GM21381 (cell line): ENCODE measurements around the gene CUBN.
"Not testable (repeated sequence)": the region's sequence is repeated elsewhere in the genome, so short reads cannot be mapped to it uniquely, and the experiment has no call there.

Experiments used
- ATAC-seq: cut with Tn5 transposase; IDR thresholded peaks from one replicate; pipeline ENCODE4 v1.9.1; 2021; ENCODE audit warnings: mild to moderate bottlenecking, moderate library complexity; ENCODE audit not compliant: unreplicated experiment

Gene CUBN

DNA sequence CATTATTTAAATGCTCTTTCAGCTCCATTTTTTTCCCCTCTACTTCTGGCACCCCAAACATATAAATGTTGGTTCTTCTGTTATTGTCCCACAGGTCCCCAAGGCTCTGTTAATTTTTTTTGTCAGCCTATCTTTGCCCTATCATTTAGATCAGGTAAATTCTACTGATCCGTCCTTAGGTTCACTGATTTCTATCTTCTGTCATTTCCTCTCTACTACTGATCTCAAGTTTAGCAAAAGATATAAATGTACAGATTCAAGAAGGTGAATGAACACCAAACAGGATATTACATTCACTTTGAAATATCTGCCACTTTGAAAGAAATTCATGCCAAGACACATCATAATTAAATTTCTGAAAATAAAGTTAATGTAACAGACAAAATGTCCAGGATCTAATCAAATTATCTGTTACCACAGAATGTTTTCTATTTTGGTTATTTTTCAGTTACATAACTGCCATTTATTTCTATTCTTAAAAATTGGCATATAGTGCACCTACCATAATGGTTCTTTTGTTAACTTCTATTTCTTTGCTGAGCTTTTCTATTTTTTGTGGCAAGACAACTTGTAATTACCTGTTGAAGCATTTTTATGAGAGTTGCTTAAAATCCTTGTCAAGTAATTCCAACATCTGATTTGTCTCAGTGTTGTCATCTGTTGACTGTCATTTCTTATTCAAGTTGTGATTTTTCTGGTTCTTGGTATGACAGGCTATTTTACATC lies 12.1 kb upstream of the CUBN start:
- no peak for ATAC-seq

DNA sequence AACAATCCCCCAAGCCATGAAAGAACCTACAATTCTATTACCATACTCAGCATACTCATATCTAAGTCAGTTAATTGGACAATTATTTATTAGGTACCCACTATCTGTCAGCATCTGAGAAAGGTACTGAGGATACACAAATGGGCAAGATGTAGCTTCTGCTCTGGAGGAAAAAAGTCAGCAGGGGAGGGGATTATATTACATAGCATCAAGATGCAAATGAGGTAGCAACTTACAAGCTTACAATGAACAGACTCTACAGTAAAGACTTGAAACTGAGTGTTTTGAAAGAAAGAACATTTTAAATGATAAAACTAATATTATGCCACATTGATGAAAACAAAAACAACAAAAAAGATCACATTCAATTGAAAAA lies 10.8 kb upstream of the CUBN start:
- no peak for ATAC-seq

DNA sequence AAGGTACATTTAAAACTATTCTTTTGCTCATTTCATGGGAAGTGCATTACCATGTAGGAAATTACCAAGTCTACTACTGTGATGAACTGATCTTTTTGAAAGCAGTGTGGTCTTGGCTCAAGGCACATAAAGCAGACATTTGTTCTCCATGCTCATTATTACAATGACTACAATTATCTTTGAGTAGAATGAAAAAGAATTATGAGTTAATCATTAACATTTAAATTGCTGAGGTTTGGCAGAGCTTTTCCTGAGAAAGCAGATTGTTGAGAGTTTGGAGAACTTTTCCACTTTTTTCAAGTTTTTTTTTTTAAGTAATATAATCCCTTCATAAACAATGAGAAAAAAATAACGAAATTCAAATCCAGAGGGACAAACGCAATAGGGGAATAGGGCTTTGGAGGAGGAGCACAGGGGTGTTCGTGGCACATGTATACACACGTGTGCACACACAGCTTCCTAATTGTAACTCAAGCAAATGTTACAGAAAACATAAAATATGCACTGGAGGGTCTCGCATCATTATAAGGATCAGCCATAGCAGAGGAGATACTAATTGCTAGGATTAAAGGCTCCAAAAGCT lies 8.9 kb upstream of the CUBN start:
- ATAC-seq = no peak

DNA sequence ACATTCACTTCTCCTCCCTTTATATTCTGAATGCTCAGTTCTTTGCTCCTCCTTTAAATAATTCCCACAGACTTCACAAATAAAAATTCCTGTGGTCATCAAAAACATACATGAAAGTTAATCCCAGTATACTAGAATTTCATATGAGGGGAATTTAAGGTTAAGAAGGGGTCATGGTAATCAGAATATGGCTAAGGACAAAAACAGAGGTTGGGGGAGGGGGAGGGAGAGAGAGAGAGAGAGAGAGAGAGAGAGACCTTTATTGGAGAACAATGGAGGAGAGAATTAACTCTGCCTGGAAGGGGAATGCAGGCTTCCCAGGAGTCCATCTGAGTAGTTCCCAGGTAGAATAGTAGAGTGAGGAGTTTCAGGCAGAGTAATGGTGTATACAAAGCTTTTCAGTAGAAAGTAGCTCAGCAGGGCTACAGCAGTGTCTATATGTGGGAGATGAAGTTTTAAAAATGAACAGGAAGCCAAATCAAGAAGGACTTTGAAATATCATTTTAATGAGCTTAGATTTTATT lies 5.2 kb upstream of the CUBN start:
- ATAC-seq = no peak

DNA sequence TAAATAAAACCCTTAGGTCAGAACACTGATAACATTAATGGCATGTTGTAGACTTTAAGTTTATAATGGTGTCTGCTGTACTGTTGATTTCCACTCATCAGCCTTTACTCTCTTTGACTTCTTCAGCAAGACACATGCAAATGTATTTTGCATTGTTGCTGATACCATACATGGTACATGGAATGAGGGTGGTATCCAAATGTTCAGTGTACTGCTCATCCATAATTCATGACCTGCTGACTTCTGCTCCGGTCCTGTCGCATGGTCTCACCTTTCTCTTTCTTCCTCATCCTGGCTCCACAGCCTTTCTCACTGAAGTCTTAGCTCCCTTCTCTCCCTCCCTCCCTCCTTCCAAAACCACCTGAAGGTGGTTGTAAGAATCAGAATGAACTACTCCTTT lies 4.7 kb upstream of the CUBN start:
- ATAC-seq = no peak

DNA sequence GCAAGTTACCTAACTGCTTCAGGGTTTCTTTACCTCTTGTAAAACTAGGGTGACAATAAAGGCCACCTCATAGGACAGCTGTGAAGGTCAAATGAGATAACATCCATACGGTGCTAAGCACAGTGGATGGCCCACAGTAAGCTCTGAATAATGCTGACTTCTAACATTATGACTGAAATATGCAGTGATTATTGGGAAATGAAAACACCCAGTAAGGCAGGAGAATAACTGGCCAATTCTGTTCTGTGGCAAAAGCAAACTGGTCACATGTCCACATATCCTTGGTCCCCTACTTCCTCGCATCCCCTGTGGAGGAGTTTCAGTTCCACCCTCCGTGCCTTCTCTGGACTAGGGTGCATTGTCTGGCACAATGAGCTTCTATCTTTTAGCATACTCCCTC lies 1.4 kb downstream of the CUBN start:
- ATAC-seq = no peak

DNA sequence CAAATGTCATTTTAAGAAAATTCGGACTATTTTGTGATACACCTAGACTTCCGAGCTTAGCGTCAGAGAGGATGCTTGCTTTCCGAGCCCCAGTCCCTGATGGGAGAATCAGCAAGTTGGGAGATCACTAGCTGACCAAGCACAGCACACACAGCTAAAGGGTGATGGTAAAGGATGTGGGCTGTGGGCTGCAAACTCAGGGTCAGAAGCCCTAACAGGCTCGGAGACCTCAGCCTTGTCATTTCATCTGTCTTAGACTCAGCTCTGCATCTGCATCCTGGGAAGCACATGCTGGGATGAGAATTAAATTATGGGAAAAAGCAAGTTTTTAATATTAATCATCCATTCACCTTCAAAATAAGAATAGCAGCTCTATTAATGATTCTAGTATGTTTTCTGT lies 3.3 kb downstream of the CUBN start:
- no peak for ATAC-seq

DNA sequence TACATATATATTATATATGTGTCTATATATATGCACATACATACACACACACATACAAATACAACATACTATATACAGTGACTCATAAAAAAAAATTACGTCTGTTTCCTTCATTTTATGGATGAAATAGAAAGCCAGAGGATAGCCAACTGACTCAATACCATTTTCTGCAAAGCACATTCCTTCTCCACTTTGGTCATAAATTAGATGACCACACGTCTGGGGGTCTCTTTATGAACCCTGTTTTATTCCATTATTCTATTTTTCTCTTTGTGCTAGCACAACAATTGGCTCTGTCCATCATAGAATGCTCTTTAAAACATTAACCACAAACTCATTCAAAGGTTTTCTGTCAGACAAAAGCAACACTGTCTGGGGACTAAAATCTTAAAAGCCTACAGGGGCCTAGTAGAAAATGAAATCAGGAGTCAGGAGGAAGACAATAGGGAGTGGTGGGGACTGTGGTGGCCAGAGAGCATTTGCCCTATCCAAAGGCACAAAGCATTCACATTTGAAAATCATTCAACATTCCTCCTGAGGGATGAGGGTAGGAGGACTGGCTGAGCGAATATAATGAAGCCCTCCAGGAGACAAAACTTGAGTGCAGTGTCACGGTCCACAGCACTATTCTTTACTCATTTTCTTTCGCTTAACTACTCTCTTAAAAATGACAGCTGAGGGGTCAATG lies 4.3 kb downstream of the CUBN start:
- no peak for ATAC-seq

DNA sequence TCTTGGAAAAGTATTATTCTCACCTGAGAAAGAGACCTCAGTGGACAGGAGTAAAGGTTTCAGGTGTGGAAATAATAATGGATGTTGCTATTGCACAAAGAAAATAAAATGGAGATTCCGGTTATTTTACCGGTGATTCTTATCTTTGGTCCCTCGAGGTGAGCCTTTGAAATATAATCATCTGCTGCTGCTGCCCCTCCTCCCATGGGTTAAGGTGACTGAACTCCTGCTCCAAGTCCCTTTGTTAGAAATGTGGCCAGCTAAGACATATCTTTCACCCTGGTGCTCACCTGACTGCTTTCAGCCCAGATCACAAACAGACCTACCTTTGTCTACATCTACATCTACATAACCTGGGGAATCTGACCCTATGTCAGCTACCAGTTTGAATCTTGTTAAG lies 5.7 kb downstream of the CUBN start:
- ATAC-seq = no peak

DNA sequence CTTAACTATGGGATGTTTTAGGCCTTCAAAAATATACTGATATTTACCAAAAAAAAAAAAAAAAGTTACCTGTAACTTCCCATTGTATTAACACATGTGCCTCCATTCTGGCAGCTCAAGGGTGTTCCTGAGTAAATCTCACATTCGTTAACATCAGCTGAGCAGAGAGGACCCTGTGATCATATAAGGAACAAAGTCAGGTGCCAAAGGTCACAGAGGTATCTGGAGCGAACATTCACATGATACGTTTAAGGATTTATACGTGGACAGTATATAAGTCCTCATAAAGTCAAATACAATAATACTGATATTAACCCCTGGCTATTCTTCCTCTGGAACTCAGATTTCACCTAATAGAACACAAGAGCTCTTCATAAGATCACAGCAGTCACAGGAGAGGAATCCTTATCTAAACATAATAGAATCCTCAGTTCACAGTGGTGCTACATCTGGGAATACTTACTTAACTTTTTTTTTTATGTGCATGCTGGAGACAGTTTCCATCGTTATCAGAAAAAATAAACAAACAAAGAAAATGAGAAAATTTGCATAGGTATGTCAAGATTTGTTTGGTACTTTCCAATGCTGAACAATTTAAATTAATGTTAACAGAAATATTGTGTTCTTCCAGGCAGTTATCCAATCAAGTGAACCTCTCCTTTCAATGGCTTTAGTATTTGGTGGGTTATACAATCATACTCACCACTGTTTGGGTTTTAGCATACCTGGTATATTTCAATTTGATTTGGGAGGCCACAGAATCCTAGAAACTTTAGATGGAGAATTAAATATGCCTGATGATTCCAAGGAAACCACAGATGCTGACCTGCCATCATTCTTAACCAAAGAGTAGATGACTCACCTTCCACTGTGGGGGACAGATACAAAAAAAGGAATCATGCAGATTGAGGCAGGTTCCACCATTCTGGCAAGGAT lies 6.6 kb downstream of the CUBN start:
- no peak for ATAC-seq

DNA sequence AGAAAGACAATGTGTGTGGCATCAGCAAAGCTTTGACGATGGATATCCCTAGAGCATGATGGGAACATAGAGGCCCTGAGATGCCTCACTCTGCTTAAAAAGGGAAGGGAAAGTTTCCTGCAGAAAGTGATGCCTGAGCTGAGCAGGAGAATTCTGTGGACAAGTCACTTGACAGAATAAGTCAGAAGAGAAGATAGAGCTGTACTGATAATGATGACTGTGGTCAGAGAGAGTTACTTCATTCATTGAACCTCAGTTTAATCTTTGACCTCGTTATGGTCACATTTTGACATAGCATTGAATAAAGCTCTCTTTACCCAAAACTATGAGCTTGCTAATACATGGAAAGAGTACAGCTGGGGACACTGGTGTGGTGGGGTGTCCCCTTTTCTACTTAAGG lies 7.6 kb downstream of the CUBN start:
- ATAC-seq = no peak

DNA sequence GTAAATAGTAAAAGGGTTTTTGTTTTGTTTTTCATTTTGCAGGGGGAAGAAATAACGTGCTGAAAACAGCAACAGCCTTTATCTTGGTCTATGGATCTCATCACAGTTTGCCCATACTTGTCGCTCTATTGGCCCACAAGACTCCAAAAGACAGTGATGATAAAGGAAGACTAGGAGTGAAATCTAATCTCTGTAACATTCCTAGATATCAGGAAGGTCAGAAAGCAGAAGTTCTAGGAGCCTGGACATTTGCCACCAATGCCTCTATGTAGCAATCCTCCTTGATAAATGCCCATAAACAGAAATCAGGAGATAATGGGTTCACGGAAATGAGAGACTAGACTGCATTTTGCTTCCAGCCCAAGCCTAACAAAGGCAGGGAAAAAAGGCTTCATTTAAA lies 8.9 kb downstream of the CUBN start:
- no peak for ATAC-seq

DNA sequence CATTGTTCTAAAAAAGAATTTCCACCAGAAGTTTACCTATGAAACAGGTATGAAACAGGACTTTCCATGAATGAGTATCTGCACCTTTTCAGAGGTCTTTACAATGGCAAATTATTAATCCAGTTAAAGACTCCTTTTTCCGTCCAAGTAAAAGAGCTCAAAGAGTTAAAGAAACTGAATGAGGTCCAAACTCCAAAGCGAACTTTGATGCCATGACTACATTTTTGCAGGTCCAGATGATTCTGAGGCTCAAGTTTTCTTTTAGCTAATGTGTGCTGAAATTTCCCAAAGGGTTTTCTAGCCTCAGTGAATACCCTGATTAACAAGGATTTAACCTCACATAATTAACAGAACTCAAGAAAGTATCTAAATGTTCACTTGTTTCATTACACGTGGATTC lies 9.8 kb downstream of the CUBN start:
- no peak for ATAC-seq

DNA sequence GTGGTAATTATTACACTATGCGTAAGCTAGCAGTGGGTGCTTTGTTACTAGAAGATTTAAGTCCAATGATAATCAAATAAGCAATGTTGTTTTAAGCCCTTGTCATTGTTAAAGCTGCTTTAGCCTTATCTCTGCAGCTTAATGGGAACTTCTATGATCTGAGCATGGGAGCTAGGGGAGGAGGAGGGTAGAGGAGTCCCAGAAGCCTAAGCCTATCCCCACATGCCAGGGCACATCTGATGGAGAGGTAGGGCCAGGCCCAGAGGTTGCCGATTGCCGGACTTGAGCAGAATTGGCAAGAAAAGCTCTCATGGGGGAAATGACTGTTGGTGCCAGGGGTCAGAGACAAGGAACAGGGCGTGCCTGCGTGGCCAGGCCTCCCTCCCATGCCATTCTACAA lies 13.4 kb downstream of the CUBN start:
- no peak for ATAC-seq

DNA sequence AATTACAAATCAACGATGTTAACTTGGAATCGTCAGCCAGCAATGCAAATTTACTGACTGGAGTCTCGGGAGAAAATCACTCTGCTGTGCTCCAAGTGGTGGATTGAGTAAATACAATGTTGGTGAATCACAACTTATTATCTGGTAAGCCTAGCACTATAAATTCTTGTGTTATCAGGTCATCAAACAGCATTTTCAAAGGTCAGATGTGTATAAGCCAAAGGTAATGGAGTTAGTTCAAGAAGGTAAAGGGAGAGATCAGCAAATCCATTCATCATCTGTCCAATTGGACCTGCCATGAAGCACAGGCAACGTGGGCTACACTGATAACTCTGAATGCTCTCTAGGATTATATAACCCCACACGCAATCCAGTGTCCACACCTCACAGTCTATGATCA lies 13.9 kb downstream of the CUBN start:
- no peak for ATAC-seq

DNA sequence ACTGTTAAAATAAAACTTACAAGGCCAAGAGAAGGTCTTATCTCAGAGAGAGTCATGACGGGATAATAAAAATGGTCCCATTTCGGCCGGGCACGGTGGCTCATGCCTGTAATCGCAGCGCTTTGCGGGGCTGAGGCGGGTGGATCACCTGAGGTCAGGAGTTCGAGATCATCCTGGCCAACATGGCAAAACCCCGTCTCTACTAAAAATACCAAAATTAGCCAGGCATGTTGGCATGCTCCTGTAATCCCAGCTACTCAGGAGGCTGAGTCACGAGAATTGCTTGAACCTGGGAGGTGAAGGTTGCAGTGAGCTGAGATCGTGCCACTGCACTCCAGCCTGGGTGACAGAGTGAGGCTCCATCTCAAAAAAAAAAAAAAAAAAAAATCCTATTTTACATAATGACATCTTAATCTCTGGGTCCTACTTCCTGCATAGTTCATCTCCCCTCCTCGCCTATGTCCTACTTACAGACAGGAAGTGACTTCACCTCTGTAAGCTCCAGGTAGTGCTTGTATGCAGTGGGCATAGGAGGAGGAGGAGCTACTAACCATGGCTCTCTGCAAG lies 14.7 kb downstream of the CUBN start:
- not testable (repeated sequence) for ATAC-seq

DNA sequence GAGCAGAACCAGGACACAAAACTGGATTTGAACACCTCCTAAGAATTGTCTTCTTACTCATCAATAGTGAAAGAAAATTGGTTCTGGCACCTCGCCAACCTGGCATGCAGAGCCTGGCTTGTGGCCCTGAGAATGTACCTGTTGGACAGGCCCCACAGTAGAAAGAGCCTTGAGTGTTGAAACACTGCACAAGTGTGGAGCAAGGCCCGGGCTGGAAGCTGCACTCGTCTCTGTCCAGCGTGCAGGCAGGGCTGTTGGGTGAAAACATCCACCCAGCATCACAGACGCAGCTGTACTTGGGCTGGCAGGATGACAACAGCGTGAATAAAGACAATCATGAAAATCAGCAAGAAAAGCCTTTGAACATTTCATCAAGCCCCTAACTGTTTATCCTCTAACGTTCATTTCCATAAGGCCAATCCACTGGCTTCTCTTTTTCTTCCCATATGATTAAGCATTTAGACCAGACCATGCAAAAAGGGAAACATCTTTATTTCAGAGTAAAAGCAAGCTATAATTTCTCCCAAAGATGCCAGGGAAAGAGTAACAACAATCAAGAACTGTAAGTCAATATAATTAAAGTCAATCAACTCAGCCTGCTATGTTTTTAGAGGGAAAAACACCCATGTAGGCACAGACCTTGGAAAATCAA lies 15.6 kb downstream of the CUBN start:
- ATAC-seq = no peak

DNA sequence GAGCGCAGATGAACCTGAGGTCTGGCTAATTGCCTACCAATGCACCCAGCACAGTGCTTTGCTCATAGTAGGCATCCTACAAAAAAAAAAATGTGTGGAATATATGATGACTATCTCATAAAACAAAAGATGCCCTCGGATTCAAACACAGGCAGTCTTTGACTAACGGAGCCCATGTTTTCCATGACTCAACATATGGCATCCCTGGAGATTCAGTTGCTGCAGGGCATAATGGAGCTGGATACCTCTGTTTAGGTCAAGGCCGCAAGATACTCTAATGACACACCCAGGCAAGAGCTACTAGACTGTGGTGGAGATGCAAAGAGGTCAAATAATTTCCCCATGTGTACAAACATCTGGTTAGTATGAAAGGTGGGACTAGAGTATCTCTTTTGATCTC lies 16.3 kb downstream of the CUBN start:
- no peak for ATAC-seq

DNA sequence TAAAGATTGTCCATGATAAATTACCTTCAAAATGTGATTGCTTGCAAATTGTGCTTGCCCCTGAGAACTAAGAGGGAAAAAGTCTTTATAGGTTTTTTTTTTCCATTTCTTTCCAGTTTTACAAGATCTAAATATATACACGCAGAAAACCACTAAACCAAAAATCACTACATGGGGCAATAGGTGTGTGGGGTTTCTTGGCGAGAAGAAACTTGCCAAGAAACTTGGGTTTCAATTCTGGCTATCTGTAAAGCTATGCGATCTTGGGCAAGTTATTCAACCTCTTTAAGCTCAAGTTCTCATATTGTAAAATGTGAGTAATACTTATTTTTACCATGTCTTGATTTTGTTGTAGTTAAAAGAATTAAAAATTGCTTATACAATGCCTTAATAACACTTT lies 17.0 kb downstream of the CUBN start:
- ATAC-seq = no peak

DNA sequence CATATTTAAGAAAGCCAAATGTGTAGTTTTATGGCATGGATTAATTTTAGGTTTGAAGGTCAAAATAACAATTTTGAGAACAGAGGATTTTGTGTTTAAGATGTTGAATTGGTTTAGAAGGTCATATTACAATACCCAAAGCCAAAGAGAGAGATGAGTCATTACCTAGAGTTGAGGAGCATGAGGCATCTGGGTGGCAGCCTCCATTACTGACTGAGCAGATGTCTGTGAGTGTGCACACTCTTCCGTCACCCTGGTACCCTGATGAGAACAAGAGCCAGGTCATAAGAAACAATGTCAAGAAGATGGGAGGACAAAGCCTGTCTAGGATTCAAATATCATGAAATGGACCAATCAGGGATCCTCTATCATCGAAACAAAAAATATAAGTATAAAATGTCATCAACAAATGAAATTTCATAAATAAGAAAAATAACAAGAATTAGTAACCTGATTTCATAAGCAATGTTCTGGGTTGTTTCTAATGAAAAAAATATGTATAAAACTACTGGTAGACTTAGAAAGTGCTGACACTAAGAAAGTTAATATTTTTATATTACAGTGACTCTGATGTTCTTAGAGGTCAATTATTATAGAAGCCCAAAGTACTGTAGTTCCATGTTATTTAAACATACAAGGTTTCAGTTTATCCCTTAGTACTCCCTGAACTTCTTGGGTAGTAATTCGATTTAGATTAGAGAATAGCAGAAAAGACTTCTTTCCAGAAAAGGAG lies 20.0 kb downstream of the CUBN start:
- no peak for ATAC-seq
